Measurements from ENCODE around the gene DCC.

DNA sequence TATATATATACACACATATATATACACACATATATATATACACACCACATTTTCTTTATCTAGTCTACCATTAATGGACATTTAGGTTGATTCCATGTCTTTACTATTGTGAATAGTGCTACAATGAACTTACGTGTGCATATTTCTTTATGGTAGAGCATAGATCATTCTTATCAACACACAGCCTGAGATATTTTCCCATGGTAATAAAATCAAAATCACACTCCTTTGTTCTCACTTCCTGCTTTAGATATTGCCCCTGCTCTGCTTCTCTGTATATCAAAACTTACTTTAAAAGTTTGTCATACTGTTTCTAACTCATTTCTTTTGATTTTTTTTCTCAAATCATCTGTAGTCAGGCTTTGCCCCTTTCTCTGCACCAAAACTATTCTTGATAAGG is 119.9 kb downstream of the DCC start:
- TF ChIP-seq, protein P1, sequence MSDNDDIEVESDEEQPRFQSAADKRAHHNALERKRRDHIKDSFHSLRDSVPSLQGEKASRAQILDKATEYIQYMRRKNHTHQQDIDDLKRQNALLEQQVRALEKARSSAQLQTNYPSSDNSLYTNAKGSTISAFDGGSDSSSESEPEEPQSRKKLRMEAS (IDR thresholded peaks at IDR 0.05), result no peak
- TF ChIP-seq, protein P2, sequence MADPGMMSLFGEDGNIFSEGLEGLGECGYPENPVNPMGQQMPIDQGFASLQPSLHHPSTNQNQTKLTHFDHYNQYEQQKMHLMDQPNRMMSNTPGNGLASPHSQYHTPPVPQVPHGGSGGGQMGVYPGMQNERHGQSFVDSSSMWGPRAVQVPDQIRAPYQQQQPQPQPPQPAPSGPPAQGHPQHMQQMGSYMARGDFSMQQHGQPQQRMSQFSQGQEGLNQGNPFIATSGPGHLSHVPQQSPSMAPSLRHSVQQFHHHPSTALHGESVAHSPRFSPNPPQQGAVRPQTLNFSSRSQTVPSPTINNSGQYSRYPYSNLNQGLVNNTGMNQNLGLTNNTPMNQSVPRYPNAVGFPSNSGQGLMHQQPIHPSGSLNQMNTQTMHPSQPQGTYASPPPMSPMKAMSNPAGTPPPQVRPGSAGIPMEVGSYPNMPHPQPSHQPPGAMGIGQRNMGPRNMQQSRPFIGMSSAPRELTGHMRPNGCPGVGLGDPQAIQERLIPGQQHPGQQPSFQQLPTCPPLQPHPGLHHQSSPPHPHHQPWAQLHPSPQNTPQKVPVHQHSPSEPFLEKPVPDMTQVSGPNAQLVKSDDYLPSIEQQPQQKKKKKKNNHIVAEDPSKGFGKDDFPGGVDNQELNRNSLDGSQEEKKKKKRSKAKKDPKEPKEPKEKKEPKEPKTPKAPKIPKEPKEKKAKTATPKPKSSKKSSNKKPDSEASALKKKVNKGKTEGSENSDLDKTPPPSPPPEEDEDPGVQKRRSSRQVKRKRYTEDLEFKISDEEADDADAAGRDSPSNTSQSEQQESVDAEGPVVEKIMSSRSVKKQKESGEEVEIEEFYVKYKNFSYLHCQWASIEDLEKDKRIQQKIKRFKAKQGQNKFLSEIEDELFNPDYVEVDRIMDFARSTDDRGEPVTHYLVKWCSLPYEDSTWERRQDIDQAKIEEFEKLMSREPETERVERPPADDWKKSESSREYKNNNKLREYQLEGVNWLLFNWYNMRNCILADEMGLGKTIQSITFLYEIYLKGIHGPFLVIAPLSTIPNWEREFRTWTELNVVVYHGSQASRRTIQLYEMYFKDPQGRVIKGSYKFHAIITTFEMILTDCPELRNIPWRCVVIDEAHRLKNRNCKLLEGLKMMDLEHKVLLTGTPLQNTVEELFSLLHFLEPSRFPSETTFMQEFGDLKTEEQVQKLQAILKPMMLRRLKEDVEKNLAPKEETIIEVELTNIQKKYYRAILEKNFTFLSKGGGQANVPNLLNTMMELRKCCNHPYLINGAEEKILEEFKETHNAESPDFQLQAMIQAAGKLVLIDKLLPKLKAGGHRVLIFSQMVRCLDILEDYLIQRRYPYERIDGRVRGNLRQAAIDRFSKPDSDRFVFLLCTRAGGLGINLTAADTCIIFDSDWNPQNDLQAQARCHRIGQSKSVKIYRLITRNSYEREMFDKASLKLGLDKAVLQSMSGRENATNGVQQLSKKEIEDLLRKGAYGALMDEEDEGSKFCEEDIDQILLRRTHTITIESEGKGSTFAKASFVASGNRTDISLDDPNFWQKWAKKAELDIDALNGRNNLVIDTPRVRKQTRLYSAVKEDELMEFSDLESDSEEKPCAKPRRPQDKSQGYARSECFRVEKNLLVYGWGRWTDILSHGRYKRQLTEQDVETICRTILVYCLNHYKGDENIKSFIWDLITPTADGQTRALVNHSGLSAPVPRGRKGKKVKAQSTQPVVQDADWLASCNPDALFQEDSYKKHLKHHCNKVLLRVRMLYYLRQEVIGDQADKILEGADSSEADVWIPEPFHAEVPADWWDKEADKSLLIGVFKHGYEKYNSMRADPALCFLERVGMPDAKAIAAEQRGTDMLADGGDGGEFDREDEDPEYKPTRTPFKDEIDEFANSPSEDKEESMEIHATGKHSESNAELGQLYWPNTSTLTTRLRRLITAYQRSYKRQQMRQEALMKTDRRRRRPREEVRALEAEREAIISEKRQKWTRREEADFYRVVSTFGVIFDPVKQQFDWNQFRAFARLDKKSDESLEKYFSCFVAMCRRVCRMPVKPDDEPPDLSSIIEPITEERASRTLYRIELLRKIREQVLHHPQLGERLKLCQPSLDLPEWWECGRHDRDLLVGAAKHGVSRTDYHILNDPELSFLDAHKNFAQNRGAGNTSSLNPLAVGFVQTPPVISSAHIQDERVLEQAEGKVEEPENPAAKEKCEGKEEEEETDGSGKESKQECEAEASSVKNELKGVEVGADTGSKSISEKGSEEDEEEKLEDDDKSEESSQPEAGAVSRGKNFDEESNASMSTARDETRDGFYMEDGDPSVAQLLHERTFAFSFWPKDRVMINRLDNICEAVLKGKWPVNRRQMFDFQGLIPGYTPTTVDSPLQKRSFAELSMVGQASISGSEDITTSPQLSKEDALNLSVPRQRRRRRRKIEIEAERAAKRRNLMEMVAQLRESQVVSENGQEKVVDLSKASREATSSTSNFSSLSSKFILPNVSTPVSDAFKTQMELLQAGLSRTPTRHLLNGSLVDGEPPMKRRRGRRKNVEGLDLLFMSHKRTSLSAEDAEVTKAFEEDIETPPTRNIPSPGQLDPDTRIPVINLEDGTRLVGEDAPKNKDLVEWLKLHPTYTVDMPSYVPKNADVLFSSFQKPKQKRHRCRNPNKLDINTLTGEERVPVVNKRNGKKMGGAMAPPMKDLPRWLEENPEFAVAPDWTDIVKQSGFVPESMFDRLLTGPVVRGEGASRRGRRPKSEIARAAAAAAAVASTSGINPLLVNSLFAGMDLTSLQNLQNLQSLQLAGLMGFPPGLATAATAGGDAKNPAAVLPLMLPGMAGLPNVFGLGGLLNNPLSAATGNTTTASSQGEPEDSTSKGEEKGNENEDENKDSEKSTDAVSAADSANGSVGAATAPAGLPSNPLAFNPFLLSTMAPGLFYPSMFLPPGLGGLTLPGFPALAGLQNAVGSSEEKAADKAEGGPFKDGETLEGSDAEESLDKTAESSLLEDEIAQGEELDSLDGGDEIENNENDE (IDR thresholded peaks at IDR 0.05; ENCODE audit: insufficient replicate concordance, low read length), result no peak
- TF ChIP-seq RFX5 (IDR thresholded peaks at IDR 0.05; ENCODE audit: borderline replicate concordance, low read depth, low read length) (no peak), RAD21 (IDR thresholded peaks at IDR 0.05 in 1 of 2, conservative IDR thresholded peaks at IDR 0.05 in 1 of 2; ENCODE audit: low read depth in 2 of 2, low read length in 2 of 2) (no peak), CEBPB (IDR thresholded peaks at IDR 0.05; ENCODE audit: low read depth, low read length) (no peak), EP300 (IDR thresholded peaks at IDR 0.05; ENCODE audit: borderline replicate concordance in 1 of 2, low read depth in 2 of 2, low read length in 2 of 2) (no peak), KDM4A (IDR thresholded peaks at IDR 0.05; ENCODE audit: low read depth, low read length, severe bottlenecking) (no peak), POLR2A (IDR thresholded peaks at IDR 0.05; ENCODE audit: control extremely low read depth in 1 of 2, low read depth in 2 of 2, low read length in 2 of 2) (no peak), POLR2AphosphoS5 (IDR thresholded peaks at IDR 0.05; ENCODE audit: low read depth, low read length) (no peak), TCF12 (IDR thresholded peaks at IDR 0.05; ENCODE audit: low read depth, low read length) (no peak), TEAD4 (IDR thresholded peaks at IDR 0.05; ENCODE audit: low read depth, low read length) (no peak)
- TF ChIP-seq, protein P3, sequence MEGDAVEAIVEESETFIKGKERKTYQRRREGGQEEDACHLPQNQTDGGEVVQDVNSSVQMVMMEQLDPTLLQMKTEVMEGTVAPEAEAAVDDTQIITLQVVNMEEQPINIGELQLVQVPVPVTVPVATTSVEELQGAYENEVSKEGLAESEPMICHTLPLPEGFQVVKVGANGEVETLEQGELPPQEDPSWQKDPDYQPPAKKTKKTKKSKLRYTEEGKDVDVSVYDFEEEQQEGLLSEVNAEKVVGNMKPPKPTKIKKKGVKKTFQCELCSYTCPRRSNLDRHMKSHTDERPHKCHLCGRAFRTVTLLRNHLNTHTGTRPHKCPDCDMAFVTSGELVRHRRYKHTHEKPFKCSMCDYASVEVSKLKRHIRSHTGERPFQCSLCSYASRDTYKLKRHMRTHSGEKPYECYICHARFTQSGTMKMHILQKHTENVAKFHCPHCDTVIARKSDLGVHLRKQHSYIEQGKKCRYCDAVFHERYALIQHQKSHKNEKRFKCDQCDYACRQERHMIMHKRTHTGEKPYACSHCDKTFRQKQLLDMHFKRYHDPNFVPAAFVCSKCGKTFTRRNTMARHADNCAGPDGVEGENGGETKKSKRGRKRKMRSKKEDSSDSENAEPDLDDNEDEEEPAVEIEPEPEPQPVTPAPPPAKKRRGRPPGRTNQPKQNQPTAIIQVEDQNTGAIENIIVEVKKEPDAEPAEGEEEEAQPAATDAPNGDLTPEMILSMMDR (IDR thresholded peaks at IDR 0.05; ENCODE audit: control extremely low read depth in 1 of 3, insufficient read depth in 1 of 3, low read depth in 1 of 3, low read length in 3 of 3), result no peak

All from H1 (cell line).